Cardiac muscle cell (in vitro differentiated cells and primary cell): ENCODE data around the gene ATIC. TPM values are rescaled to one million over a fixed set of nuclear protein-coding genes. Genes with fewer than 3 reads are reported as not detected.

Source experiments
- DNase-seq, 2 donors: peaks; one replicate each; pipeline versions ENCODE4 v3.0.0 to v3.0.0-alpha.2; 2010 to 2017; ENCODE audit warnings: low read depth in 1 of 2, low spot score in 1 of 2
- H3K27ac ChIP-seq: fragments of 200-600 bp; sonication (generic); 2 replicates; pipeline ENCODE4 v1.5.1; 2016
- H3K27me3 ChIP-seq: fragments of 200-600 bp; sonication (generic); 2 replicates; pipeline ENCODE4 v1.6.0; 2016; ENCODE audit warnings: control low read depth
- H3K36me3 ChIP-seq: fragments of 200-600 bp; sonication (generic); 2 replicates; pipeline ENCODE4 v1.5.1; 2016; ENCODE audit warnings: control low read depth
- H3K4me1 ChIP-seq: fragments of 200-600 bp; sonication (generic); 2 replicates; pipeline ENCODE4 v1.8.1; 2017; ENCODE audit warnings: low read depth, mild to moderate bottlenecking, mixed run types
- H3K4me3 ChIP-seq: fragments of 200-600 bp; sonication (generic); 2 replicates; pipeline ENCODE4 v1.5.1; 2016; ENCODE audit warnings: mild to moderate bottlenecking
- H3K9me3 ChIP-seq: fragments of 200-600 bp; sonication (generic); 2 replicates; pipeline ENCODE4 v1.5.1; 2017; ENCODE audit warnings: low read depth, mild to moderate bottlenecking, control low read depth
- CTCF ChIP-seq: IDR thresholded peaks from 2 replicates; pipeline ENCODE4 v1.5.1; 2012; ENCODE audit warnings: low read depth, mild to moderate bottlenecking, low read length
- polyA plus RNA-seq: library from polyadenylated mRNA; unstranded; fragments of >200 nt; fragmentation: Nextera tagmentation; extraction: Ambion mirVana; gene quantifications from 2 replicates; pipeline ENCODE4 v1.2.1, GENCODE V29; 2016
- total RNA-seq: library from RNA; depleted of rRNA; stranded (reverse); fragments of >200 nt; gene quantifications from 2 replicates; pipeline ENCODE4 v1.2.3, GENCODE V29; 2016

ATIC gene
- total and polyA plus RNA-seq, 2 experiments from 2014 or later, result 9.6 to 83.7 TPM

DNA sequence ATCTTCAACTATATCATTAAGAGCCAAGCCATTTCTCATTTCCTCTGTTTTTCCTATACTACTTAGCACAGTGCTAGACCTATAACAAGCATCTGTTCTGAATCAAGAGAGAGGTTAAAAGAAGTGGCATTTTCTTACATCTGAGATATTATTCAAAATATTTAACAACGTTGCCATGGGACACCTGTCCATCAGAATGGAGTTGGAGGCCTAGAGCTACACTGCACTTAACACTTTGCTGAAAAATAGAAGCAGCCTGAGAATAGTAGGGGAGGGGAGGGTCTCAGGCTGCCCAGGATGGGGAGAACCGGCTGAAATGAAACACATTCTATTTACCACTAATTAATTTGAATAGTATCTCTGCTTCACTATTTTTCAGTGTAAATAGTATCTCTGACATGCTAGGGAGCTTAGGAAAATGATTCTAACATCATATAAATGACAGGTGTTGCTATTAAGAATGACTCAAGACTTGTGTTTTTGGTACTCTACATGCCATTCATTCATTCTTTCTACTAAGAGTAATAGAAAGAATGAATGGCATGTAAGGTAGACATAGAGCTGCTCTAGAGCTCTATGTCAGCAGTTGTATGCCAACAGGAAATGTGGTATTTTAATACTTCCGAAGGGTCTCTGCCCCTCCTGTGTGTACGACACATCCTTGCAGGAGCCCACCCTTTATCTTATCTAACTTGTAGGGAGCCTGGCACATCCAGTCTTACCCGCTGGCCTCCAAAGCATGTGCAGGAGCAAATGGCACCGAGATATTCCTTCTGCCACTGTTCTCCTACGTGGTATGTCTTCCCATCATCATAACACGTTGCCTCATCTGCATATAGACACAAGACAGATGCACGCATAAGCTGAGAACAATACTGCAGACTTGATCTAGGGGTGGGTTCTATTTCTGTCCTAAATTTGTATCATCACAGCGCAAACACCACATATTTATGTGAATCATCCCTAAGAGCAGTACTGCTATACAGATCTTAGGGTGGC is 52.6 kb downstream of the ATIC start:
- peak in 1 of 2 donors; percentile 42 for DNase-seq

DNA sequence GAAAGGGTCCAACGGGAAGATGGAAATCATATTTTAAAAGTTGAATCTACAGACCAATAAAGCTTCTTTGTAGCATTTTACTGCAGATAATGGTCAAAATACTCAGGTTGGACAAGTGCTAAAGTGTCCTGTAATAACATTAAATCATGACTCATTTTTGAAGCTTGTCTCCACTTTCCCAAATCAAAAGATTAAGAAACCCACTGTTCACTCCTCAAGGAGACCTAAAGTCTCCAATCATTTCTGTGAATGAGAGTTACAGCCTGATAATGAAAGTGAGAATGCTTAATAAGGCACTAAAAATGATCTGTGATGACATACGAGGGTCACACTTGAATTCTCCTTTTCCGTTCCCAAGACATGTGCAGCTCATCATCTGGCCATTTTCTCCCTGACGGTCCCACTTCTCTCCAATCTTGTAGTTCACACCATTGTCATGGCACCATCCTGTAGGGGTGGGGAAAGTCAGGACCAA is 53.4 kb downstream of the ATIC start:
- no peak overlapping the region for H3K27ac ChIP-seq
- no peaks in the 10 kb centered on the region for H3K4me1 ChIP-seq
- TF ChIP-seq CTCF, result no peak

More for the DNA sequence above, 52.6 kb downstream of the ATIC start:
- TF ChIP-seq CTCF, result no peak
- H3K27ac ChIP-seq, result no peak overlapping the region
- no peaks in the 10 kb centered on the region for H3K4me1 ChIP-seq
- no peaks in the 10 kb centered on the region for H3K9me3 ChIP-seq
- H3K36me3 ChIP-seq, result peaks cover 54% of the 10 kb centered on the region
- H3K27me3 ChIP-seq, result no peaks in the 10 kb centered on the region
- H3K4me3 ChIP-seq, result no peak overlapping the region

GRCh38 chr2:215366440-215367032 is 54.7 kb downstream of the ATIC start:
- no peak for TF ChIP-seq CTCF
- H3K36me3 ChIP-seq, result peaks cover 49% of the 10 kb centered on the region
- no peak overlapping the region for H3K27ac ChIP-seq

More for the DNA sequence above, 53.4 kb downstream of the ATIC start:
- peak in 1 of 2 donors; percentile 35 for DNase-seq
- H3K4me3 ChIP-seq, result no peak overlapping the region
- H3K27me3 ChIP-seq, result no peaks in the 10 kb centered on the region
- no peaks in the 10 kb centered on the region for H3K9me3 ChIP-seq
- H3K36me3 ChIP-seq, result peaks cover 54% of the 10 kb centered on the region

GRCh38 chr2:215367662-215368492 is 56.0 kb downstream of the ATIC start:
- Histone ChIP-seq H3K9me3 (no peaks in the 10 kb centered on the region), H3K27me3 (no peaks in the 10 kb centered on the region), H3K4me3 (no peak overlapping the region), H3K4me1 (no peaks in the 10 kb centered on the region), H3K36me3 (peaks cover 56% of the 10 kb centered on the region), H3K27ac (no peak overlapping the region)
- no peak for TF ChIP-seq CTCF
- DNase-seq, result peak in 1 of 2 donors; percentile 72

More at GRCh38 chr2:215366440-215367032, 54.7 kb downstream of the ATIC start:
- no peaks in the 10 kb centered on the region for H3K27me3 ChIP-seq
- no peaks in the 10 kb centered on the region for H3K4me1 ChIP-seq
- peak in 1 of 2 donors; percentile 30 for DNase-seq
- H3K4me3 ChIP-seq, result no peak overlapping the region
- H3K9me3 ChIP-seq, result no peaks in the 10 kb centered on the region

- DNase-seq, result no peak
- TF ChIP-seq CTCF, result no peak
- no peaks in the 10 kb centered on the region for H3K27me3 ChIP-seq
- H3K4me1 ChIP-seq, result no peaks in the 10 kb centered on the region
- no peaks in the 10 kb centered on the region for H3K9me3 ChIP-seq
- no peak overlapping the region for H3K27ac ChIP-seq
- no peak overlapping the region for H3K4me3 ChIP-seq
- H3K36me3 ChIP-seq, result peaks cover 60% of the 10 kb centered on the region
These were observed 56.6 kb downstream of the ATIC start for GRCh38 chr2:215368493-215368809.
